WTC11 (cell line): ENCODE measurements around the gene ANAPC10.

Experiments used
- ATF2 ChIP-seq: sonication (generic); formaldehyde crosslinking; IDR thresholded peaks from 2 replicates; pipeline ENCODE4 v1.8.1; 2022; ENCODE audit warnings: low read depth, missing genetic modification reagents, borderline replicate concordance
- CTCF ChIP-seq: fragments of 200-600 bp; IDR thresholded peaks from 2 replicates; pipeline ENCODE4 v1.8.0; 2022; ENCODE audit warnings: antibody characterized with exemption
- HMGXB4 ChIP-seq: sonication (generic); formaldehyde crosslinking; IDR thresholded peaks from 2 replicates; pipeline ENCODE4 v1.8.1; 2023; ENCODE audit warnings: mild to moderate bottlenecking, moderate library complexity, missing genetic modification reagents
- MAX ChIP-seq: sonication (generic); formaldehyde crosslinking; IDR thresholded peaks from 2 replicates; pipeline ENCODE4 v1.8.0; 2022; ENCODE audit warnings: mild to moderate bottlenecking, missing genetic modification reagents
- PRDM15 ChIP-seq: sonication (generic); formaldehyde crosslinking; IDR thresholded peaks from 2 replicates; pipeline ENCODE4 v1.8.0; 2022; ENCODE audit warnings: missing genetic modification reagents
- TEAD4 ChIP-seq: sonication (generic); formaldehyde crosslinking; IDR thresholded peaks from 2 replicates; pipeline ENCODE4 v1.8.0; 2022; ENCODE audit warnings: mild to moderate bottlenecking, missing genetic modification reagents
- USF1 ChIP-seq: sonication (generic); formaldehyde crosslinking; IDR thresholded peaks from 2 replicates; pipeline ENCODE4 v1.8.0; 2022; ENCODE audit warnings: mild to moderate bottlenecking, missing genetic modification reagents
- USF2 ChIP-seq: sonication (generic); formaldehyde crosslinking; IDR thresholded peaks from 2 replicates; pipeline ENCODE4 v1.8.1; 2023; ENCODE audit warnings: mild to moderate bottlenecking, missing genetic modification reagents, moderate library complexity
- ZNF423 ChIP-seq: fragments of 250-450 bp; sonication (Bioruptor Pico); IDR thresholded peaks from 2 replicates; pipeline ENCODE4 v2.1.2; 2022; ENCODE audit warnings: mild to moderate bottlenecking, moderate library complexity

- no peak for TF ChIP-seq CTCF
- TF ChIP-seq HMGXB4 (CRISPR knock-in tag) = no peak
- TF ChIP-seq PRDM15 (CRISPR knock-in tag) = no peak
- no peak for TF ChIP-seq MAX (CRISPR knock-in tag)
- TF ChIP-seq ATF2 (CRISPR knock-in tag) = no peak
- TF ChIP-seq ZNF423 (CRISPR knock-in tag) = no peak
- no peak for TF ChIP-seq USF2 (CRISPR knock-in tag)
- TF ChIP-seq USF1 (CRISPR knock-in tag) = no peak
- no peak for TF ChIP-seq TEAD4 (CRISPR knock-in tag)
These were observed 7.6 kb downstream of the ANAPC10 start for GRCh38 chr4:145090380-145090779.
